Measurements from ENCODE around the gene MCOLN3.

Gene MCOLN3

GRCh38 chr1:84972377-84972987 lies 75.8 kb downstream of the MCOLN3 start:
- Histone ChIP-seq H3K9ac (ENCODE audit: low read length) (no peak overlapping the region), H3K4me1 (ENCODE audit: control insufficient read depth, insufficient read depth, low read length) (no peaks in the 10 kb centered on the region), H3K4me3 (ENCODE audit: low read length) (no peak overlapping the region), H3K27me3 (ENCODE audit: control insufficient read depth, insufficient read depth, low read length) (no peaks in the 10 kb centered on the region), H3K27ac (ENCODE audit: low read depth, low read length) (no peak overlapping the region), H3K36me3 (ENCODE audit: control insufficient read depth, insufficient read depth, low read length) (no peaks in the 10 kb centered on the region)

GRCh38 chr1:84971957-84972356 lies 76.3 kb downstream of the MCOLN3 start:
- H3K9ac ChIP-seq (ENCODE audit: low read length): no peak overlapping the region
- no peaks in the 10 kb centered on the region for H3K36me3 ChIP-seq (ENCODE audit: control insufficient read depth, insufficient read depth, low read length)
- H3K4me3 ChIP-seq (ENCODE audit: low read length): no peak overlapping the region
- no peak overlapping the region for H3K27ac ChIP-seq (ENCODE audit: low read depth, low read length)
- H3K4me1 ChIP-seq (ENCODE audit: control insufficient read depth, insufficient read depth, low read length): no peaks in the 10 kb centered on the region
- H3K27me3 ChIP-seq (ENCODE audit: control insufficient read depth, insufficient read depth, low read length): no peaks in the 10 kb centered on the region

- H3K27me3 ChIP-seq (ENCODE audit: control insufficient read depth, insufficient read depth, low read length): no peaks in the 10 kb centered on the region
- no peak overlapping the region for H3K9ac ChIP-seq (ENCODE audit: low read length)
- H3K27ac ChIP-seq (ENCODE audit: low read depth, low read length): no peak overlapping the region
- no peak overlapping the region for H3K4me3 ChIP-seq (ENCODE audit: low read length)
- H3K36me3 ChIP-seq (ENCODE audit: control insufficient read depth, insufficient read depth, low read length): no peaks in the 10 kb centered on the region
- H3K4me1 ChIP-seq (ENCODE audit: control insufficient read depth, insufficient read depth, low read length): no peaks in the 10 kb centered on the region
Measured at GRCh38 chr1:84969489-84970250, 78.6 kb downstream of the MCOLN3 start.

- no peaks in the 10 kb centered on the region for H3K4me1 ChIP-seq (ENCODE audit: control insufficient read depth, insufficient read depth, low read length)
- H3K27me3 ChIP-seq (ENCODE audit: control insufficient read depth, insufficient read depth, low read length): no peaks in the 10 kb centered on the region
- H3K9ac ChIP-seq (ENCODE audit: low read length): no peak overlapping the region
- no peak overlapping the region for H3K4me3 ChIP-seq (ENCODE audit: low read length)
- no peaks in the 10 kb centered on the region for H3K36me3 ChIP-seq (ENCODE audit: control insufficient read depth, insufficient read depth, low read length)
- no peak overlapping the region for H3K27ac ChIP-seq (ENCODE audit: low read depth, low read length)
Measured at GRCh38 chr1:84968865-84969264, 79.4 kb downstream of the MCOLN3 start.

- H3K4me3 ChIP-seq (ENCODE audit: low read length): no peak overlapping the region
- no peaks in the 10 kb centered on the region for H3K27me3 ChIP-seq (ENCODE audit: control insufficient read depth, insufficient read depth, low read length)
- no peak overlapping the region for H3K27ac ChIP-seq (ENCODE audit: low read depth, low read length)
- H3K4me1 ChIP-seq (ENCODE audit: control insufficient read depth, insufficient read depth, low read length): no peaks in the 10 kb centered on the region
- H3K9ac ChIP-seq (ENCODE audit: low read length): no peak overlapping the region
- no peaks in the 10 kb centered on the region for H3K36me3 ChIP-seq (ENCODE audit: control insufficient read depth, insufficient read depth, low read length)
Measured at GRCh38 chr1:84968101-84968500, 80.2 kb downstream of the MCOLN3 start.

Data from rectal smooth muscle tissue (tissue), 1 donor.